ENCODE results near the gene HTRA1.

Gene HTRA1

DNA sequence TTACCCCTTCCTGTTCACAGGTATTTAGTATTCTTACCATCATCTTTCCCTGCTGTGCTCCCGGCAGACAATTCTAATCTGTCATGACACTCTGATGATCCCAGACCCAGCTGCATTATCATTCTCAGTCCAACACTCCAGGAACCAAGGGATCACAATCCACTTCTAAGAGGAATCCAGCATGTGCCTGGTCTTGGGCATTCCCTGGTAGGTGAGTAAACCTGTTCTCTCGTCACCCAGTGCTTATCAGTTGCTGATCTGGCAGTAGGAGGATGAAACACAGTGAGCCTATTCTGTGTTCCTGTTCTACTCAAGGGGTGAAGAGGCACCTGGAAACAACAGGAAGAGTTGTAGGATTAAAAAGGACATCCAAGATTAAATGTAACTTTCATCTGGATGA, 97.9 kb downstream of the HTRA1 start:
- DNase-seq = no peak

DNA sequence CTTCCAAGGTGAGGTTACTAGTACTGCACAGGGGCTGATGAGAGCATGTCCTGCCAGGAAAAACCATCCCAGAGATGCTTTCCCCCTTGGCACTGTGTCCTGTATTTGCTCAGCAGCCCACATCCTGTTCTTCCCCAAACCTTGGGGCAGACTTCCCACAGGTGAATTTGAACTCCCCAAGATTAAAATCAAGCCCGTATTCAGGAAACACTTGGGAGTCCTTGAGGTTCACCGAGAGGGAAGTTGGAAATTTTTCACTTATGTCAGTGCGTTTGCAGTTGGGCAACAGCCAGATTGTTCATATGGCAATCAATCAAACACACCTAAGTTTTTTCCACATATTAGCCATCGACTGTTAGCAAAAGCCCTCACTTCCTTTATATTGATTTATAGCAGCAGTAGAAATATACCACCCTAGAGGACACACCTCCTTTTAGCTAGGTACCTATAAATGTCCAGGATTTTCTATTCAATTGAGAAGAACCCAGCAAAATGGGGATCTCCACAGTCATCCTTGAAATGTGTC, 99.0 kb downstream of the HTRA1 start, which contains the start of gene DMBT1:
Gene DMBT1 (plus strand): TSS at position 476 of the 526 bp plus-strand sequence. CDS start 17 bp downstream, at position 493.
- DNase-seq = no peak

DNA sequence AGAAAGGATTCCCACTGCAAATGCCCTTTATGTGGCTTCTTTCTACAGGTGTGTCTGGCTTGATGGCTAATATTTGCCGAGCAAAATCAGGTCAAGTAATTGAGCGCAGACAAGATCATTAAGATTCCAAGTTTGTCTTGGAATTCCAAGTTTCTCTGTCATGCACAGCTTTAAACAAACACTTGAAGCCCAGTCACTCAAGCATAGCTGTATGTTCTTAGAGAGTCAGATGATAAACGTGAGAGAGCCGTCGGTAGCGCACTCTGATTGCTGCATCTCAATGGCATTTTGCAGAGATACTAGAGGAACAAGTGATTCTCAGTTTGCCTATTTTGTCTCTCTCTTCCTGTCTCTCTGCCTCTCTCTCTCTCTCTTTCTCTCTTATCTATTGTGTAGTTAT, 99.9 kb downstream of the HTRA1 start:
- DNase-seq = no peak

DNA sequence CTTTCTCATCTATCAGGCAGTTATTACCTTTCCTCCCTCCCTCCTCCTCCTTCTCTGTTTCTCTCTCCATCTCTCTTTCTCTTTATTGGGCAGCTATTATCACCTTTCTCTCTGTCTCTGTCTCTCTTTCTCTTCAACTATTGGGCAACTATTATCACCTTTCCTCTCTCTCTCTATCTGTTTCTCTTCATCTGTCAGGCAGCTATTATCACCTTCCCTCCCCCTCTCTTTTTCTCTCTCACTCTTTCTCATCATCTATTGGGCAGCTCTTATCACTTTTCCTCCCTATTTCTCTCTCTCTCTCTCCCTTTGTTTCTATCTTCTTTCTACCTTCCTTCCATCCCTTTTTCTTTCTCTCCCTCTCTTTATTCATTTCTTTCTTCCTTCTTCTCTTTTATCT, 100.4 kb downstream of the HTRA1 start:
- DNase-seq = no peak

Data from activated gamma-delta T cell (primary cell).